LNCaP clone FGC (cell line): ENCODE measurements around the gene GAS6.
"Not testable (repeated sequence)": the region's sequence is repeated elsewhere in the genome, so short reads cannot be mapped to it uniquely, and the experiment has no call there.

Source experiments
- DNase-seq: peaks from one replicate; pipeline ENCODE4 v3.0.0-alpha.2; 2011; ENCODE audit warnings: low read depth
- H3K4me3 ChIP-seq: 2 replicates; pipeline ENCODE4 v1.5.1; 2011; ENCODE audit warnings: mild to moderate bottlenecking, low read depth, low read length, control low read depth
- CTCF ChIP-seq: IDR thresholded peaks from 2 replicates; pipeline ENCODE4 v1.5.1; 2012; ENCODE audit warnings: mild to moderate bottlenecking; ENCODE audit not compliant: control insufficient read depth, insufficient read depth; ENCODE audit errors: extremely low read depth

Gene GAS6

GRCh38 chr13:113828282-113828825 is 35.5 kb downstream of the GAS6 start:
- no peak overlapping the region for H3K4me3 ChIP-seq
- no peak for TF ChIP-seq CTCF
- no peak for DNase-seq

GRCh38 chr13:113827021-113827420 is 36.9 kb downstream of the GAS6 start:
- TF ChIP-seq CTCF, result no peak
- no peak for DNase-seq

GRCh38 chr13:113826446-113826845 is 37.4 kb downstream of the GAS6 start:
- DNase-seq, H3K4me3 ChIP-seq: not testable (repeated sequence)

More at GRCh38 chr13:113827021-113827420, 36.9 kb downstream of the GAS6 start:
- H3K4me3 ChIP-seq, result no peak overlapping the region

GRCh38 chr13:113825841-113826240 is 38.0 kb downstream of the GAS6 start:
- no peak for DNase-seq
- H3K4me3 ChIP-seq, result no peak overlapping the region
- no peak for TF ChIP-seq CTCF

GRCh38 chr13:113823771-113824170 is 40.1 kb downstream of the GAS6 start:
- DNase-seq, result no peak
- H3K4me3 ChIP-seq, result no peak overlapping the region
- TF ChIP-seq CTCF, result no peak

GRCh38 chr13:113822956-113823744 is 40.7 kb downstream of the GAS6 start:
- no peak for DNase-seq
- no peak for TF ChIP-seq CTCF
- no peak overlapping the region for H3K4me3 ChIP-seq

- no peak overlapping the region for H3K4me3 ChIP-seq
- DNase-seq, result no peak
- no peak for TF ChIP-seq CTCF
Measured at GRCh38 chr13:113822266-113822665, 41.6 kb downstream of the GAS6 start.
